ENCODE data around the gene BBOX1. TPM values are rescaled to one million over a fixed set of nuclear protein-coding genes. Genes with fewer than 3 reads are reported as not detected.
"Not testable (repeated sequence)": the region's sequence is repeated elsewhere in the genome, so short reads cannot be mapped to it uniquely, and the experiment has no call there.

Gene BBOX1
- total RNA-seq, 6 donors from 2014 or later, result 0.51 to 0.79 TPM; not detected in 4

DNA sequence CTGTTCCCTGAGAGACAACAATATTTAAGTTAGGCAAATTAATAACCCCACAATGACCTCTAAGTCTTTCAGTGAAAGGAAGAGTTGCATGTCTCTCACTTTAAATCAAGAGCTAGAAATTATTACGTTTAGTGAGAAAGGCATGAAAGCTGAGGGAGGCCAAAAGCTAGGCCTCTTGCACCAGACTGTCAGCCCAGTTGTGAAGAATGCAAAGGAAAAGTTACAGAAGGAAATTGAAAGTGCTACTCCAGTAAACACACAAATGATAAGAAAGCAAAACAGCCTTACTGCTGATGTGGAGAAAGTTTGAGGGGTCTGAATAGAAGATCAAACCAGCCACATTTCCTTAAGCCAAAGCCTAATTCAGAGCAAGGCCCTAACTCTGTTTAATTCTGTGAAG is 45.0 kb downstream of the BBOX1 start:
- TF ChIP-seq POLR2A (IDR thresholded peaks at IDR 0.05) (no peak), POLR2AphosphoS5 (IDR thresholded peaks at IDR 0.05) (no peak), EP300 (IDR thresholded peaks at IDR 0.05) (no peak)
- TF ChIP-seq, protein P1, sequence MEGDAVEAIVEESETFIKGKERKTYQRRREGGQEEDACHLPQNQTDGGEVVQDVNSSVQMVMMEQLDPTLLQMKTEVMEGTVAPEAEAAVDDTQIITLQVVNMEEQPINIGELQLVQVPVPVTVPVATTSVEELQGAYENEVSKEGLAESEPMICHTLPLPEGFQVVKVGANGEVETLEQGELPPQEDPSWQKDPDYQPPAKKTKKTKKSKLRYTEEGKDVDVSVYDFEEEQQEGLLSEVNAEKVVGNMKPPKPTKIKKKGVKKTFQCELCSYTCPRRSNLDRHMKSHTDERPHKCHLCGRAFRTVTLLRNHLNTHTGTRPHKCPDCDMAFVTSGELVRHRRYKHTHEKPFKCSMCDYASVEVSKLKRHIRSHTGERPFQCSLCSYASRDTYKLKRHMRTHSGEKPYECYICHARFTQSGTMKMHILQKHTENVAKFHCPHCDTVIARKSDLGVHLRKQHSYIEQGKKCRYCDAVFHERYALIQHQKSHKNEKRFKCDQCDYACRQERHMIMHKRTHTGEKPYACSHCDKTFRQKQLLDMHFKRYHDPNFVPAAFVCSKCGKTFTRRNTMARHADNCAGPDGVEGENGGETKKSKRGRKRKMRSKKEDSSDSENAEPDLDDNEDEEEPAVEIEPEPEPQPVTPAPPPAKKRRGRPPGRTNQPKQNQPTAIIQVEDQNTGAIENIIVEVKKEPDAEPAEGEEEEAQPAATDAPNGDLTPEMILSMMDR (IDR thresholded peaks at IDR 0.05), result no peak
- ATAC-seq (ENCODE audit: low FRiP score in 2 of 2), result no peak
- Histone ChIP-seq H3K27ac (no peak overlapping the region), H3K36me3 (no peaks in the 10 kb centered on the region), H3K4me1 (no peaks in the 10 kb centered on the region), H3K4me3 (no peak overlapping the region), H3K27me3 (no peaks in the 10 kb centered on the region), H3K9me3 (peaks cover 0 to 9% (median 3%) of the 10 kb centered on the region in 4 donors)
- no peak for DNase-seq
- 3 to 19% methylated on average over 1 of the region's 1 CpG for WGBS, 2 donors

DNA sequence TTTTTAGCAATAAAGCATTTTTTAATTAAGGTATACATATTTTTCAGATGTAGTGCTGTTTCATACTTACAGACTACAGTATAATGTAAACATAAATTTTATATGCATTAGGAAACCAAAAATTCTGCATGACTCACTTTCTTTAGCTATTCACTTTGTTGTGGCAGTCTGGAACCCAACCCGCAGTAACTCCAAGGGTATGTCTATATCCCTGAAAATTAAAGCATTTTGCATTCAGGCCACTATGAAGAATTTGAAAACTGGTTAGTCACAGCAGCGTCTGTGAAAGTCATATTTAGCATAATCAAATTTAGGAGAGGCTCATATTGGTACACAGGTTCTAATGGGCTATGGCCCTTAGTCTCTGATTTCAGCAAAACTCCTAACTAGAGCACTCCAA is 46.8 kb downstream of the BBOX1 start:
- WGBS, 2 donors, result 78 to 89% methylated on average over 2 of the region's 2 CpGs
- no peak overlapping the region for H3K27ac ChIP-seq

DNA sequence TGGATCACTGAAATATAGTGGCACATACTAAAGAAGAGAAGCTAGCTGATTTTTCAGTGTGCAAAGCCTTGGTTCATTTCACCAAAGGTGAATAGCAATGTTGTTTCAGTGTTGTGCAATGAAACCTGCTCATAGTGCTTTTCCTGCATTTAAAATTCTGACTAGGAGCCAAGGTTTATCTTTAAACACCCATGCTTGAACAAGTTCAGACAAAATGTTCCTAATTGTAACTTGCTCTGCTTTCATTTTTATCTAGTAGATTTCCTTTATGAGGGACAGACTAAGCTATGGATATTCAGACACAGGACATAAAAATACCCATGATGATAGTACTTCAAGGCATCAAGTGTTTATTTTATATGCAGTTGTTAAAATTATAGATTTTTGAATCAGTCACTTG is 47.7 kb downstream of the BBOX1 start:
- ATAC-seq (ENCODE audit: low FRiP score in 2 of 2) (no peak), DNase-seq (no peak)
- Histone ChIP-seq H3K36me3 (no peaks in the 10 kb centered on the region), H3K4me3 (no peak overlapping the region), H3K27me3 (no peaks in the 10 kb centered on the region), H3K9me3 (peaks cover 0 to 11% (median 5%) of the 10 kb centered on the region in 4 donors), H3K4me1 (no peaks in the 10 kb centered on the region), H3K27ac (no peak overlapping the region)
- no peak for TF ChIP-seq EP300 (IDR thresholded peaks at IDR 0.05)
- TF ChIP-seq POLR2A (IDR thresholded peaks at IDR 0.05), result no peak
- no peak for TF ChIP-seq POLR2AphosphoS5 (IDR thresholded peaks at IDR 0.05)
- TF ChIP-seq, protein P1 (IDR thresholded peaks at IDR 0.05), result no peak

More for the DNA sequence above, 46.8 kb downstream of the BBOX1 start:
- no peaks in the 10 kb centered on the region for H3K4me1 ChIP-seq
- no peaks in the 10 kb centered on the region for H3K27me3 ChIP-seq
- DNase-seq (no peak), ATAC-seq (ENCODE audit: low FRiP score in 2 of 2) (no peak)
- TF ChIP-seq EP300 (IDR thresholded peaks at IDR 0.05) (no peak), POLR2AphosphoS5 (IDR thresholded peaks at IDR 0.05) (no peak), POLR2A (IDR thresholded peaks at IDR 0.05) (no peak)
- TF ChIP-seq, protein P1 (IDR thresholded peaks at IDR 0.05), result no peak
- peaks cover 0 to 11% (median 5%) of the 10 kb centered on the region in 4 donors for H3K9me3 ChIP-seq
- no peaks in the 10 kb centered on the region for H3K36me3 ChIP-seq
- H3K4me3 ChIP-seq, result no peak overlapping the region

DNA sequence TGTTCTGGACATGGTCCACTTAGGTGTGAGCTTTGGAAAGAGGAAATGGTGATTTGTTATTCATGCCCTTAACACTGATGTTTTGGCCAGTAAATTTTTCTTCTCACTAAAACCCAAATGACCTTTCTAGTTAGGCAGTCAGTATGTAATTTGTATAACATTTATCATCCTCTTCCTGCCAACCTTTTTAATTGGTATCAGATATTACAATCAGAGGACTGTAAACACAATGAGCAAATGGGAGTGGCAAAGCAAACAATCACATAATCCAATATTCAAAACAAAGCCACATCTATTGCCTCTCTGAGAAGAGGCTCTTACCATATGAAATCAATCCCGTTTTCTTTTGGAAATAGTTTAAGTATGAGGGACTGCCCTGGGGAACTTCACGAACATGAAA is 49.1 kb downstream of the BBOX1 start:
- Histone ChIP-seq H3K4me3 (no peak overlapping the region), H3K27me3 (no peaks in the 10 kb centered on the region), H3K36me3 (no peaks in the 10 kb centered on the region), H3K4me1 (no peaks in the 10 kb centered on the region), H3K9me3 (peaks cover 0 to 11% (median 5%) of the 10 kb centered on the region in 4 donors), H3K27ac (no peak overlapping the region)
- ATAC-seq (ENCODE audit: low FRiP score in 2 of 2), result no peak
- TF ChIP-seq EP300 (IDR thresholded peaks at IDR 0.05) (no peak), POLR2A (IDR thresholded peaks at IDR 0.05) (no peak), POLR2AphosphoS5 (IDR thresholded peaks at IDR 0.05) (no peak)
- TF ChIP-seq, protein P1 (IDR thresholded peaks at IDR 0.05), result no peak
- WGBS, 2 donors, result 79 to 82% methylated on average over 2 of the region's 2 CpGs
- no peak for DNase-seq

DNA sequence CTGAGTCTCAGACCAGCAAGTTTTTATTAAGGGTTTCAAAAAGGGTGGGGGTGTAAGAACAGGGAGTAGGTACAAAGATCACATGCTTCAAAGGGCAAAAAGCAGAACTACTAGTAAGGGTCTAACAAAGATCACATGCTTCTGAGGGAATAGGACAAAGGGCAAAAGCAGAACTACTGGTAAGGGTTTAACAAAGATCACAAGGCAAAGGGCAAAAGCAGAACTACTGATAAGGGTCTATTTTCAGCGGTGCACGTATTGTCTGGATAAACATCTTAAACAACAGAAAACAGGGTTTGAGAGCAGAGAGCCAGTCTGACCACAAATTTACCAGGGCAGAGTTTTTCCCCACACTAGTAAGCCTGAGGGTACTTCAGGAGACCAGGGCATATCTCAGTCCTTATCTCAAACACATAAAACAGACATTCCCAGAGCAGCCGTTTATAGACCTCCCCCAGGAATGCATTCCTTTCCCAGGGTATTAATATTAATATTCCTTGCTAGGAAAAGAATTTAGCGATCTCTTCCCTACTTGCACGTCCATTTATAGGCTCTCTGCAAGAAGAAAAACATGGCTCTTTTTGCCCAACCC is 49.8 kb downstream of the BBOX1 start:
- not testable (repeated sequence) for H3K4me1 ChIP-seq; H3K4me3 ChIP-seq; H3K27ac ChIP-seq; H3K27me3 ChIP-seq; ATAC-seq (ENCODE audit: low FRiP score in 2 of 2); DNase-seq; H3K36me3 ChIP-seq
- WGBS, 2 donors, result 74 to 86% methylated on average over 5 of the region's 5 CpGs
- H3K9me3 ChIP-seq, result peaks cover 0 to 11% (median 5%) of the 10 kb centered on the region in 4 donors

Data from upper lobe of left lung (tissue), 6 donors.